Subcutaneous adipose tissue (tissue), 4 donors: ENCODE data around the gene TMEM53. TPM values are rescaled to one million over a fixed set of nuclear protein-coding genes. Genes with fewer than 3 reads are reported as not detected.

ENCODE experiments used
- total RNA-seq, 4 donors: library from RNA; depleted of rRNA; stranded (reverse); fragments of >200 nt; gene quantifications; one replicate each; pipeline ENCODE4 v1.1.0, GENCODE V29; 2016
- TF ChIP-seq, protein P1 (sequence below): fragments of 450-650 bp; IDR thresholded peaks from one replicate; pipeline ENCODE4 v1.5.1; 2016; ENCODE audit warnings: low read depth, mild to moderate bottlenecking, control low read depth, antibody characterized with exemption, moderate library complexity

TMEM53 gene
- total RNA-seq, 4 donors from 2014 or later, result 7.0 to 9.5 (median 7.5) TPM

DNA sequence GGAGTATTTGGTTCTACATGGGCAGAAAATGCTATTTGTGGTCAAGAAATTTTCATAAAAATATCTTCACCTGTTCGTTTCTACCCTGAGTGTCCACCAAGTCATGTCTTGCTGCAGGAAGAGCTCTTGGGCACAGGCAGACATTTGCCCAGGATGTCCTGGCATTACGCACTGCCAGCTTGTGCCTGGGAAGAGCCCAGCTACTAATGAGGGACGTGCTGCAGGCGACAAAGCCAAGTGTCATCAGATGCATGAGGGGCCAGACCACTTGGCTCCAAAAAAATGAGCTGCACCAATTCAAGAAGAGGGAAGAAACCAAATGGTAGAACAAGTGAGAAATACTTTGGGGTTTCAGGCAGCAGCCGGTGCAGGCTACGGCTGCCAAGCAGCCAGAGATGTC is 43.8 kb upstream of the TMEM53 start:
- TF ChIP-seq, protein P1, sequence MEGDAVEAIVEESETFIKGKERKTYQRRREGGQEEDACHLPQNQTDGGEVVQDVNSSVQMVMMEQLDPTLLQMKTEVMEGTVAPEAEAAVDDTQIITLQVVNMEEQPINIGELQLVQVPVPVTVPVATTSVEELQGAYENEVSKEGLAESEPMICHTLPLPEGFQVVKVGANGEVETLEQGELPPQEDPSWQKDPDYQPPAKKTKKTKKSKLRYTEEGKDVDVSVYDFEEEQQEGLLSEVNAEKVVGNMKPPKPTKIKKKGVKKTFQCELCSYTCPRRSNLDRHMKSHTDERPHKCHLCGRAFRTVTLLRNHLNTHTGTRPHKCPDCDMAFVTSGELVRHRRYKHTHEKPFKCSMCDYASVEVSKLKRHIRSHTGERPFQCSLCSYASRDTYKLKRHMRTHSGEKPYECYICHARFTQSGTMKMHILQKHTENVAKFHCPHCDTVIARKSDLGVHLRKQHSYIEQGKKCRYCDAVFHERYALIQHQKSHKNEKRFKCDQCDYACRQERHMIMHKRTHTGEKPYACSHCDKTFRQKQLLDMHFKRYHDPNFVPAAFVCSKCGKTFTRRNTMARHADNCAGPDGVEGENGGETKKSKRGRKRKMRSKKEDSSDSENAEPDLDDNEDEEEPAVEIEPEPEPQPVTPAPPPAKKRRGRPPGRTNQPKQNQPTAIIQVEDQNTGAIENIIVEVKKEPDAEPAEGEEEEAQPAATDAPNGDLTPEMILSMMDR, result no peak

DNA sequence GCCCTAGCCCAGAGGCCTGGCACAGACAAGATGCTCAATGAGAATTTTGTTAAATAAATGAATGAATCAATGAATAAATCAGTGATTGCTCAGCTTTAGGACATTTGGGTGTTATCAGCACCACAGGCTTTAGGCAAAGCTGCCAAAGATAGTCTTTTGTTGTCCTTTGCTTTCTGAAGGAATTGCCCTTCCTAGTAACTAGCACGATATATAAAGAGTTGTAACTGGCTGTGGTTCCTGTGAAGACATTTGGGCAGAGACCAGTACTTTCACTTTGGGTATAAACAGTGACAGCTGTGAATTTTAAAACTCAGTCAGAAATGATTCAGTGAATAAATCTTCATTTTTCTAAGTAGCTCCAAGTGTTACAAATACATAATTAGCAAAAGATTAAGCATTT is 43.4 kb upstream of the TMEM53 start:
- TF ChIP-seq, protein P1, result no peak

DNA sequence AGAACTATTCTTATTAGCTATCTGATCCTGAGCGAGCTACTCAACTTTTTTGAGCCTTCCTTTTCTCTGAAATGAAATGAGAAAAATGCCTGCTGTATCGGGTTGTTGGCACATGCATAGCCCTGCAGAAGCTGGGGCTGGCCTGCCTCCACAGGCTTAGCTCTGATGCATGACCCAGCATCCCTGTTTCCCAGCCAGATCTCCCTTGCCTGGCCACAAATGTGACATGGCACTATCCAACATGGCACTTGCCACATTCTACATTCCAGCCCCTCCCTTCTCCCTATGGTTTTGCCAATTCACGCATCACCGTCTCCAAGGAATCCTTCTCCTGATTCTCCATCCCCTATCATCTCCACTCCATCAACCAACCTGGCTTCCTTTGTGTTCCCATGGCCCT is 42.9 kb upstream of the TMEM53 start:
- TF ChIP-seq, protein P1, result no peak

DNA sequence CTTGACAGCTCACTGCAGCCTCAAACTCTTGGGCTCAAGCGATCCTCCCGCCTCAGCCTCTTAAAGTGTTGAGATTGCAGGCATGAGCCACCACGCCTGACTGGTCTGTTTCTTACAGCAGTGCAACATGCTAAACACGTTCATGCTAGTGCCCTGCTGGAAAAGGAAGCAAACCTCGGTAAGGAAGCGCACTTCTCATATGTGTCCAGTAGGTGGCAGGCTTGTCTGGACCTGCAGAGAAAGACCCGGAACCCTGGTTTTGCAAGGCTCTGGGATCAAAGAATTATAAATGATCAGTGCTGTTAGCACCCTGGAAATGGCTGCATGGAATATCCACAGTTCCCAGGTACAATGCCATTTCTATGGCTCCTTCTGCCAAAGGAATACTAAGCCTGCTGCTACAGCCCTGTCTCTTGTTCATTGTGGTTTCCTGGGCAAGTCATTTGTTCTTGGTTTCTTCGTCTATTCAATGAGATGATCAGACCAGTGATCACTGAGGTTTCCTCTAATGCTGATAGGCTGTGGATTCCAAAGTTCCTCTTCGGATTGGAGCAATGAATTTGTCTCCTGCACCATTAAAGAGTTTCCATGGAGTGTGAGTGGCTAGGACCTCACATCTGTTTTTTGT is 40.8 kb upstream of the TMEM53 start:
- TF ChIP-seq, protein P1, result no peak

DNA sequence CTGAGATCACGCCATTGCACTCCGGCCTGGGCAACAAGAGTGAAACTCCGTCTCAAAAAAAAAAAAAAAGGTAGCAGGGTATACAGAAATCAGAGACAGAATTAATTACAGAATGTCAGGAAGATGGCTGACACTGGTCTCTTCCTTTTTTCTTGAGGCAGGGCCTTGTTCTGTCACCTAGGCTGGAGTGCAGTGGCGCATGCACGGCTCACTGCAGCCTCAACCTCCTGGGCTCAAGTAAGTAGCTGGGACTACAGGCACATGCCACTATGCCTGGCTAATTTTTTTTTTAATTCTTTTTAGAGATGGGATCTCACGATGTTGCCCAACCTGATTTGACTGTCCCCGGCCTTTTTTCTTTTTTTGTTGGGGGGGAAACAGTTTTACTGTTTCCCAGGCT is 40.3 kb upstream of the TMEM53 start:
- TF ChIP-seq, protein P1, result no peak

DNA sequence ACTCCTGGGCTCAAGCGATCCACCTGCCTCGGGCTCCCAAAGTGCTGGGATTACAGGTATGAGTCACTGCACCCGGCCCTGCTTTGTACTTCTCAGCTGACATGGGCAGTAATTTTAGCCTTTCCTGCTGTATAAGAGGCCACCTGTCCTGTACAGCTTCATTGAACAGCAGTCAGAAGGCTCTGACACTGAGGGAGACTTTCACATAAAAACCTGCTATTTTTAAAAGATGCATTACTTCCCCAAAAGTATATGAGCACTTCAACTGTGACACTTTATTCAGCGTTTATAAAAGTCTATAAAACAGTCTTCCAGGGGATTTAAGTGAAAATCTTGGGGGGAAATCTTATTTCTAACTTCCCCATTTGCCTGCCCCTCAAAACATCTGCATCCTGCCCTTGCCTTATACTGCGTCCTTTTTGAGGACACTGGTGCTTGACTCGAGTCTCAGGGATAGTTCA is 39.1 kb upstream of the TMEM53 start:
- TF ChIP-seq, protein P1, result no peak

DNA sequence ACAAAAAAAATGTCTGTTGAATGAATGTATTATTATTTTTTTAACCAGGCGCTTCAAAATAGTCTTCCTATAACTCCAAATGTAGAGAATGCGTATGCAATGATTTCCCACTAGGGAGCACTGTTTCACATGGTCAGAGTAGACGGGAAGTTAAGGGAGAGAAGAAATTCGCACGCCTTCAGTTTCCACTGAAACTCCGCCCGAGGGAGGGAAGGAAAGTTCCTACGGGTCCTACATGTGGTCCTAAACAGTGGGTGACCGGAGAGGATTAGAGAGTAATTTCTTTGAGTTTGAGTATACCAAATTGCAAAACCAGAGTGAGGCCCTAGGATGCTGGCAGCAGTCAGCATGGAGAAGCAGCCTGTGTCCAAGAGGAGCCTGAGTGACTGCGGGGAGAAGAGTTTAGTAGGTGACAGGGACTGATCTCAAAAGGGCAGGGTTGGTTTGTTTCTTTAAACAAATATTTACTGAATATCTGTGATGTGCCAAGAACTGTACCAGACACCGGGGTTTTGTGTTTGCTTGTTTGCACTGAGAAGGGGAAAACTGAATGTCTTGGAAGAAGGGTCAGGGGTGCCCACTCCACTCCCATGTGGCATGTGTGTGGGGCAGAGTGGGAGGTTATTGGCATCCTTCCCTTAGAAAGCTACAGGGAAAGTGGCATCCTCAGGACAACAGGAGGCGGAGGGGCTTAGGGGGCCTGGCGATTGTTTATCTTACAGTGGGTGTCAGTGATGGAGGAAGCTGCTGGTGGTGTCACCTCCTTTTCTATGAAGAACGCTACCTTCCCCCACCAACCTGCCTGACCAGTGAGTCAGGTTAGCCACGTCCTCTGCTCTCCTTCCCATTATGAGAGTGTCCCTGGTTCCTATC is 33.9 kb upstream of the TMEM53 start:
- TF ChIP-seq, protein P1, result no peak
